Gastroesophageal sphincter (tissue), 3 donors: ENCODE data around the gene KHNYN.

Experiments used
- EP300 ChIP-seq: sonication (generic); formaldehyde crosslinking; IDR thresholded peaks from one replicate; pipeline ENCODE4 v1.6.1; 2017; ENCODE audit warnings: antibody characterized with exemption, mild to moderate bottlenecking
- POLR2A ChIP-seq, 2 donors: fragments of 450-650 bp; IDR thresholded peaks; one replicate each; pipeline ENCODE4 v1.6.1; 2017; ENCODE audit warnings: antibody characterized with exemption in 2 of 2, mild to moderate bottlenecking in 2 of 2, moderate library complexity in 1 of 2
- POLR2AphosphoS5 ChIP-seq: sonication (generic); formaldehyde crosslinking; IDR thresholded peaks from one replicate; pipeline ENCODE4 v1.6.1; 2017; ENCODE audit warnings: antibody characterized with exemption
- TF ChIP-seq, protein P1 (sequence below), 4 experiments: fragments of 200-600 bp in 2 of 4; fragments of 450-650 bp in 2 of 4; sonication (generic) in 1 of 4; IDR thresholded peaks; one replicate each; pipeline ENCODE4 v1.5.1; 2017 to 2019; ENCODE audit warnings: antibody characterized with exemption in 4 of 4, mild to moderate bottlenecking in 2 of 4, moderate library complexity in 2 of 4

DNA sequence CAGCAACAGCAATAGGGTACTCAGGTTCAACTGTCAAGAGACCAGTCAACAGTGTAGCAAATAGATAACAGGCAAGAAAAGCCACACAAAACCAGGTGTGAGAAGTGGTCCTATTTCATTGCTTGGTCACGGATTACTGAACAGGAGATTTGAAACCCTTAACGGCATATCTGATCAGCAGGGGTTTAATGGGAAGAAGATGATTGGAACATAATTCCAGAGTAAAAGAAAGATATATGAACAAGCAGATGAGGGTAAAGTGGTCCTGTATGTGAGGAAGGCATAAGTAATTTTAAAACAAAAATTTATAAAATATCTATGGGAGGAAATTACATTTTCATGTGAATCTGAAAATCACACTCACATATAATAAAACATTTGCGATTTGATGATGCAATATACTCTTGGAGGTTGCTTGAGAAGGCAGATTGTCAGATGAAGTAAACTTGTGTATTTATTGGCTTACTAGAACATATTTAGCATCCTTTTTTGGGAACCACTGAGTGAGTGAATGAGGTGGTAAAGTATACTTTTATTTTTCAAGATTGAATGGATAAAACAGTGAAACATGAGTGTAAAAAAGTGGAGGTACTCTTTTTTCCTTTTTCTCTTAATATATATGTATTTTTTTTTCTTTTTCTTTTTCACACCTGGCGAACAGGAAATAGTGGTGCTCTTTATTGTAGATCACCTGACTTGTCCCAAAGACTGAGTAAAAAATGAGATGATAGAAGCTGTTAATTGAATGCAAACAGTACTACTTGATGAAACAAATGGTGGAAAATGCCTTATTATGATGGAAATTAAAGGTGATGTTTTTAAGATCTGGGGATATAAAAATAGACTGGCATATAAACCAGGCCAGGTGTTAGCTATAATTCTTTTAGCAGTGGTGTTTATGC lies 34.4 kb downstream of the KHNYN start:
- TF ChIP-seq, protein P1, sequence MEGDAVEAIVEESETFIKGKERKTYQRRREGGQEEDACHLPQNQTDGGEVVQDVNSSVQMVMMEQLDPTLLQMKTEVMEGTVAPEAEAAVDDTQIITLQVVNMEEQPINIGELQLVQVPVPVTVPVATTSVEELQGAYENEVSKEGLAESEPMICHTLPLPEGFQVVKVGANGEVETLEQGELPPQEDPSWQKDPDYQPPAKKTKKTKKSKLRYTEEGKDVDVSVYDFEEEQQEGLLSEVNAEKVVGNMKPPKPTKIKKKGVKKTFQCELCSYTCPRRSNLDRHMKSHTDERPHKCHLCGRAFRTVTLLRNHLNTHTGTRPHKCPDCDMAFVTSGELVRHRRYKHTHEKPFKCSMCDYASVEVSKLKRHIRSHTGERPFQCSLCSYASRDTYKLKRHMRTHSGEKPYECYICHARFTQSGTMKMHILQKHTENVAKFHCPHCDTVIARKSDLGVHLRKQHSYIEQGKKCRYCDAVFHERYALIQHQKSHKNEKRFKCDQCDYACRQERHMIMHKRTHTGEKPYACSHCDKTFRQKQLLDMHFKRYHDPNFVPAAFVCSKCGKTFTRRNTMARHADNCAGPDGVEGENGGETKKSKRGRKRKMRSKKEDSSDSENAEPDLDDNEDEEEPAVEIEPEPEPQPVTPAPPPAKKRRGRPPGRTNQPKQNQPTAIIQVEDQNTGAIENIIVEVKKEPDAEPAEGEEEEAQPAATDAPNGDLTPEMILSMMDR (IDR thresholded peaks at IDR 0.05), result no peak
- no peak for TF ChIP-seq POLR2AphosphoS5
- TF ChIP-seq POLR2A (IDR thresholded peaks at IDR 0.05), result no peak
- no peak for TF ChIP-seq EP300
